H1 (cell line): ENCODE results near the gene TCF4. TPM values are rescaled to one million over a fixed set of nuclear protein-coding genes. Genes with fewer than 3 reads are reported as not detected.

ENCODE experiments used
- CTCF ChIA-PET: fragments of 300-600 bp; sonication (Branson Sonifier 250); formaldehyde crosslinking; loops from one replicate; lab custom pipeline; 2021; ENCODE audit not compliant: partially characterized antibody; lab: Charles Lee
- POLR2A ChIA-PET: fragments of 300-600 bp; sonication (Branson Sonifier 250); formaldehyde crosslinking; loops from one replicate; lab custom pipeline; 2021; ENCODE audit warnings: inconsistent platforms; ENCODE audit not compliant: partially characterized antibody; lab: Charles Lee
- DNase-seq, 2 experiments: peaks; one replicate each; pipeline versions ENCODE4 v3.0.0 to v3.0.0-alpha.2; 2010 to 2022; ENCODE audit warnings: low spot score in 2 of 2, low read depth in 1 of 2, mixed read lengths in 1 of 2
- FAIRE-seq: peaks from 2 replicates; lab custom pipeline; 2011; peaks lifted over from hg19 to GRCh38; lab: Jason Lieb, UNC
- H2AFZ ChIP-seq: 2 replicates; pipeline ENCODE4 v1.8.1; 2012; ENCODE audit warnings: low read length, inconsistent platforms
- H2AK5ac ChIP-seq: 2 replicates; pipeline ENCODE4 v1.6.1; 2013; ENCODE audit warnings: low read depth, low read length
- H2BK120ac ChIP-seq: replicated peaks from 2 replicates; pipeline ENCODE3; 2013; ENCODE audit warnings: low read depth, low read length, inconsistent platforms
- H2BK12ac ChIP-seq: 2 replicates; pipeline ENCODE4 v1.6.1; 2013; ENCODE audit warnings: low read depth, low read length
- H2BK15ac ChIP-seq: 2 replicates; pipeline ENCODE4 v1.6.1; 2013; ENCODE audit warnings: low read length
- H2BK20ac ChIP-seq: 2 replicates; pipeline ENCODE4 v1.6.1; 2013; ENCODE audit warnings: low read length
- H2BK5ac ChIP-seq: 2 replicates; pipeline ENCODE4 v1.6.1; 2013; ENCODE audit warnings: low read depth, low read length
- H3K14ac ChIP-seq: 2 replicates; pipeline ENCODE4 v1.6.1; 2013; ENCODE audit warnings: inconsistent platforms; ENCODE audit not compliant: insufficient read length
- H3K18ac ChIP-seq: 2 replicates; pipeline ENCODE4 v1.6.1; 2013; ENCODE audit warnings: low read length; ENCODE audit errors: extremely low read depth
- H3K23ac ChIP-seq: 2 replicates; pipeline ENCODE4 v1.6.1; 2013; ENCODE audit warnings: inconsistent platforms; ENCODE audit not compliant: insufficient read length
- H3K23me2 ChIP-seq: 2 replicates; pipeline ENCODE4 v1.6.1; 2013; ENCODE audit warnings: low read depth, low read length
- H3K27ac ChIP-seq: 2 replicates; pipeline ENCODE4 v1.6.1; 2011; ENCODE audit warnings: low read depth, low read length, inconsistent platforms
- H3K27me3 ChIP-seq, 4 experiments: replicated peaks in 1 of 4; 1 replicate in 1 of 4; 2 replicates in 3 of 4; pipeline versions ENCODE4 v1.6.1 to v1.8.1; 2011 to 2013; ENCODE audit warnings: low read length in 3 of 4, mild to moderate bottlenecking in 3 of 4, inconsistent platforms in 2 of 4, mixed read lengths in 2 of 4, moderate library complexity in 1 of 4; ENCODE audit not compliant: control insufficient read depth in 3 of 4, insufficient read depth in 3 of 4; ENCODE audit errors: extremely low read depth in 1 of 4
- H3K36me3 ChIP-seq, 4 experiments: 2 replicates each; pipeline versions ENCODE4 v1.6.1 to v1.8.1; 2011 to 2013; ENCODE audit warnings: mild to moderate bottlenecking in 4 of 4, low read length in 3 of 4, moderate library complexity in 2 of 4, control low read depth in 1 of 4, inconsistent platforms in 1 of 4; ENCODE audit not compliant: insufficient read depth in 4 of 4, control insufficient read depth in 2 of 4
- H3K4ac ChIP-seq: replicated peaks from 2 replicates; pipeline ENCODE3; 2013; ENCODE audit warnings: low read length, low read depth, mixed read lengths, inconsistent platforms; ENCODE audit not compliant: insufficient read length
- H3K4me1 ChIP-seq, 4 experiments: replicated peaks in 1 of 4; 1 replicate in 1 of 4; 2 replicates in 3 of 4; pipeline versions ENCODE4 v1.6.1 to v1.8.1; 2011 to 2013; ENCODE audit warnings: low read length in 3 of 4, inconsistent platforms in 2 of 4, mixed read lengths in 1 of 4; ENCODE audit not compliant: insufficient read depth in 4 of 4, control insufficient read depth in 3 of 4
- H3K4me2 ChIP-seq, 2 experiments: 2 replicates each; pipeline versions ENCODE4 v1.6.1 to v1.8.1; 2011 to 2013; ENCODE audit warnings: low read depth in 2 of 2, low read length in 2 of 2, control low read depth in 1 of 2, inconsistent platforms in 1 of 2, mild to moderate bottlenecking in 1 of 2; ENCODE audit not compliant: insufficient read depth in 1 of 2
- H3K4me3 ChIP-seq, 4 experiments: fragments of 200-600, 300-600 bp in 1 of 4; sonication (generic), shearing (Covaris generic), sonication (Bioruptor Twin) in 1 of 4; 2 replicates each; pipeline versions ENCODE4 v1.5.1 to v1.8.1; 2011 to 2016; ENCODE audit warnings: low read length in 4 of 4, low read depth in 3 of 4, control low read depth in 2 of 4, inconsistent platforms in 2 of 4, mild to moderate bottlenecking in 2 of 4, mixed read lengths in 1 of 4, moderate library complexity in 1 of 4; ENCODE audit not compliant: insufficient read depth in 2 of 4; ENCODE audit errors: extremely low read depth in 1 of 4
- H3K56ac ChIP-seq: replicated peaks from 2 replicates; pipeline ENCODE3; 2013; ENCODE audit warnings: low read depth, mild to moderate bottlenecking, mixed read lengths, low read length, inconsistent platforms; ENCODE audit not compliant: insufficient read length
- H3K79me1 ChIP-seq: 2 replicates; pipeline ENCODE4 v1.6.1; 2013; ENCODE audit warnings: low read depth, low read length, control low read depth
- H3K79me2 ChIP-seq, 2 experiments: 2 replicates each; pipeline versions ENCODE4 v1.6.1 to v1.8.1; 2012 to 2013; ENCODE audit warnings: low read length in 2 of 2, mild to moderate bottlenecking in 2 of 2, inconsistent platforms in 1 of 2; ENCODE audit not compliant: insufficient read depth in 2 of 2, control insufficient read depth in 1 of 2
- H3K9ac ChIP-seq, 4 experiments: replicated peaks in 1 of 4; 1 replicate in 1 of 4; 2 replicates in 3 of 4; pipeline versions ENCODE4 v1.6.1 to v1.8.1; 2011 to 2013; ENCODE audit warnings: low read depth in 3 of 4, low read length in 3 of 4, control low read depth in 2 of 4, mild to moderate bottlenecking in 2 of 4, moderate library complexity in 2 of 4, inconsistent platforms in 1 of 4; ENCODE audit errors: extremely low read depth in 1 of 4
- H3K9me3 ChIP-seq, 2 experiments: 2 replicates each; pipeline versions ENCODE4 v1.6.1 to v1.8.1; 2012 to 2013; ENCODE audit warnings: mild to moderate bottlenecking in 2 of 2, moderate library complexity in 2 of 2, control low read depth in 1 of 2, inconsistent platforms in 1 of 2, low read depth in 1 of 2, low read length in 1 of 2, mixed read lengths in 1 of 2; ENCODE audit not compliant: insufficient read depth in 2 of 2
- H4K20me1 ChIP-seq, 2 experiments: replicated peaks in 1 of 2; 2 replicates each; pipeline versions ENCODE3 to v1.8.1; 2011 to 2013; ENCODE audit warnings: inconsistent platforms in 2 of 2, low read length in 2 of 2, mild to moderate bottlenecking in 1 of 2; ENCODE audit not compliant: insufficient read depth in 2 of 2, control insufficient read depth in 1 of 2
- H4K5ac ChIP-seq: 2 replicates; pipeline ENCODE4 v1.6.1; 2013; ENCODE audit warnings: low read length, low read depth, mixed read lengths, inconsistent platforms; ENCODE audit not compliant: insufficient read length
- H4K8ac ChIP-seq: 2 replicates; pipeline ENCODE4 v1.8.0; 2013; ENCODE audit warnings: mild to moderate bottlenecking, moderate library complexity, low read length, inconsistent platforms; ENCODE audit not compliant: insufficient read depth; ENCODE audit errors: extremely low read depth
- H4K91ac ChIP-seq: replicated peaks from 2 replicates; pipeline ENCODE3; 2013; ENCODE audit warnings: low read length, mixed read lengths, inconsistent platforms; ENCODE audit not compliant: insufficient read length
- BCL11A ChIP-seq, 2 experiments: IDR thresholded peaks; one replicate each; pipeline ENCODE4 v1.6.1; 2011; ENCODE audit warnings: low read depth in 2 of 2, low read length in 2 of 2, mild to moderate bottlenecking in 2 of 2
- CHD1 ChIP-seq: IDR thresholded peaks from 2 replicates; pipeline ENCODE4 v1.6.1; 2012; ENCODE audit warnings: low read depth, low read length, improper control_type of control experiment
- E2F6 ChIP-seq: IDR thresholded peaks from 2 replicates; pipeline ENCODE4 v1.6.1; 2012; ENCODE audit warnings: inconsistent platforms
- JUN ChIP-seq: IDR thresholded peaks from 2 replicates; pipeline ENCODE4 v1.6.1; 2011; ENCODE audit warnings: low read depth, mild to moderate bottlenecking, improper control_type of control experiment, low read length
- KDM5A ChIP-seq: fragments of 200-600 bp; IDR thresholded peaks from 2 replicates; pipeline ENCODE4 v1.7.1; 2012; ENCODE audit warnings: mild to moderate bottlenecking, low read length, inconsistent platforms, mixed read lengths
- POLR2AphosphoS5 ChIP-seq: IDR thresholded peaks from 2 replicates; pipeline ENCODE4 v1.6.1; 2011; ENCODE audit warnings: low read depth, low read length
- RBBP5 ChIP-seq: IDR thresholded peaks from 2 replicates; pipeline ENCODE4 v1.7.1; 2012; ENCODE audit warnings: low read depth, mild to moderate bottlenecking, inconsistent platforms, low read length, moderate library complexity, borderline replicate concordance
- RNF2 ChIP-seq: fragments of 200-900, 300-1000 bp; sonication (generic); IDR thresholded peaks from 2 replicates; pipeline ENCODE4 v1.7.1; 2016; ENCODE audit warnings: borderline replicate concordance, low read depth, mild to moderate bottlenecking, antibody characterized with exemption, low read length; ENCODE audit not compliant: poor library complexity, severe bottlenecking; ENCODE audit errors: missing control alignments
- SAP30 ChIP-seq: fragments of 300-600 bp; sonication (generic); IDR thresholded peaks from 2 replicates; pipeline ENCODE4 v1.7.1; 2012; ENCODE audit warnings: low read length, moderate library complexity, mild to moderate bottlenecking, inconsistent platforms; ENCODE audit not compliant: insufficient read depth, insufficient replicate concordance
- SIN3A ChIP-seq, 2 experiments: IDR thresholded peaks in 1 of 2; conservative IDR thresholded peaks in 1 of 2; 2 replicates each; pipeline ENCODE4 v1.6.1; 2011 to 2012; ENCODE audit warnings: low read length in 2 of 2, improper control_type of control experiment in 1 of 2, low read depth in 1 of 2, mild to moderate bottlenecking in 1 of 2
- SP2 ChIP-seq: IDR thresholded peaks from 2 replicates; pipeline ENCODE4 v1.6.1; 2012; ENCODE audit warnings: mild to moderate bottlenecking, low read length, inconsistent platforms
- TAF1 ChIP-seq: IDR thresholded peaks from 2 replicates; pipeline ENCODE4 v1.6.1; 2011; ENCODE audit warnings: mild to moderate bottlenecking, low read depth, low read length
- TBP ChIP-seq: IDR thresholded peaks from 2 replicates; pipeline ENCODE4 v1.6.1; 2011; ENCODE audit warnings: low read depth, low read length, improper control_type of control experiment
- WGBS, 2 experiments: shearing (Covaris generic) in 1 of 2; methylation state at CpG; one replicate each; pipeline versions ENCODE4 v1.1.6 to v1.1.7; 2013 to 2015; ENCODE audit warnings: low lambda C conversion rate in 2 of 2, mixed read lengths in 2 of 2, inconsistent platforms in 1 of 2, low coverage in 1 of 2, missing lambda C conversion rate in 1 of 2; ENCODE audit not compliant: insufficient replicate concordance in 2 of 2, insufficient coverage in 1 of 2, insufficient read length in 1 of 2; ENCODE audit errors: extremely low coverage in 1 of 2, missing lambda C conversion rate in 1 of 2; 5-methylcytosine and 5-hydroxymethylcytosine counted together
- polyA plus RNA-seq, 7 experiments: library from polyadenylated mRNA; depleted of rRNA in 3 of 7; stranded (reverse) in 5 of 7; unstranded in 2 of 7; fragments of >200 nt in 5 of 7; fragments of 200-250 nt in 2 of 7; gene quantifications; 1 replicate in 5 of 7; 2 replicates in 1 of 7; 4 replicates in 1 of 7; pipeline versions ENCODE4 v1.2.1 to v1.2.3, GENCODE V29; 2011 to 2013; ENCODE audit warnings: missing spikeins in 2 of 7, mixed read lengths in 2 of 7
- total RNA-seq: library from RNA; stranded (reverse); fragmentation: NEBNext Ultra II Directional; extraction: Animal tissue kit (Norgen Biotek cat#: 25700); gene quantifications from 2 replicates; pipeline ENCODE4 v1.2.1, GENCODE V29; 2021

TCF4 gene
- total and polyA plus RNA-seq, 2 of the 8 experiments (the other 6 are each of a cell fraction or from before 2014, with no cell fraction given): 59.3 to 118 TPM

- Histone ChIP-seq H2BK12ac (no peak overlapping the region), H2BK15ac (no peak overlapping the region), H2BK20ac (no peak overlapping the region), H3K56ac (no peak overlapping the region), H3K4me1 (no peaks in the 10 kb centered on the region), H4K91ac (no peak overlapping the region), H4K8ac (no peak overlapping the region), H3K79me2 (no peaks in the 10 kb centered on the region), H3K9me3 (no peaks in the 10 kb centered on the region), H2BK120ac (no peak overlapping the region), H3K79me1 (no peaks in the 10 kb centered on the region; the same call in 1 of the 2 replicates), H3K9ac (no peak overlapping the region), H3K4ac (no peak overlapping the region), H3K14ac (no peak overlapping the region), H3K23me2 (no peaks in the 10 kb centered on the region; the same call in 1 of the 2 replicates), H3K27me3 (no peaks in the 10 kb centered on the region), H2BK5ac (no peak overlapping the region), H3K4me3 (no peak overlapping the region), H2AK5ac (no peak overlapping the region), H3K27ac (no peak overlapping the region), H3K4me2 (no peak overlapping the region), H4K5ac (no peak overlapping the region), H4K20me1 (no peaks in the 10 kb centered on the region), H3K36me3 (no peaks in the 10 kb centered on the region), H3K18ac (no peak overlapping the region), H3K23ac (no peak overlapping the region), H2AFZ (no peak overlapping the region)
- TF ChIP-seq TBP (no peak), TAF1 (no peak), SAP30 (no peak), JUN (no peak), E2F6 (no peak), POLR2AphosphoS5 (no peak), CHD1 (no peak), KDM5A (no peak), BCL11A (IDR thresholded peaks at IDR 0.05; ENCODE audit: low read depth in 2 of 2, low read length in 2 of 2) (no peak), SP2 (no peak), RNF2 (no peak), SIN3A (conservative IDR thresholded peaks at IDR 0.05 in 1 of 2, IDR thresholded peaks at IDR 0.05 in 1 of 2; ENCODE audit: low read depth in 1 of 2, low read length in 2 of 2) (no peak), RBBP5 (no peak)
- CTCF ChIA-PET: no interaction called here
- WGBS, 2 experiments: 95% methylated on average over 2 of the region's 2 CpGs; no CpG with 5 or more reads in 1 of the 2 experiments
- DNase-seq: no peak
- no peak for FAIRE-seq
- POLR2A ChIA-PET: no interaction called here
Observed at GRCh38 chr18:55625901-55626300, 37.9 kb upstream of the TCF4 start.
